Gastrocnemius medialis (tissue), 4 donors: ENCODE data around the gene CPNE5.

Experiments used
- POLR2A ChIP-seq, 2 donors: fragments of 450-650 bp; IDR thresholded peaks; one replicate each; pipeline ENCODE4 v1.6.1; 2017; ENCODE audit warnings: antibody characterized with exemption in 2 of 2, mild to moderate bottlenecking in 2 of 2, moderate library complexity in 2 of 2
- TF ChIP-seq, protein P1 (sequence below), 5 experiments: fragments of 450-650 bp in 3 of 5; fragments of 200-600 bp in 2 of 5; sonication (generic) in 2 of 5; IDR thresholded peaks in 4 of 5; conservative IDR thresholded peaks in 1 of 5; 1 replicate in 4 of 5; 2 replicates in 1 of 5; pipeline ENCODE4 v1.5.1; 2016 to 2019; ENCODE audit warnings: antibody characterized with exemption in 5 of 5, mild to moderate bottlenecking in 3 of 5, moderate library complexity in 3 of 5

DNA sequence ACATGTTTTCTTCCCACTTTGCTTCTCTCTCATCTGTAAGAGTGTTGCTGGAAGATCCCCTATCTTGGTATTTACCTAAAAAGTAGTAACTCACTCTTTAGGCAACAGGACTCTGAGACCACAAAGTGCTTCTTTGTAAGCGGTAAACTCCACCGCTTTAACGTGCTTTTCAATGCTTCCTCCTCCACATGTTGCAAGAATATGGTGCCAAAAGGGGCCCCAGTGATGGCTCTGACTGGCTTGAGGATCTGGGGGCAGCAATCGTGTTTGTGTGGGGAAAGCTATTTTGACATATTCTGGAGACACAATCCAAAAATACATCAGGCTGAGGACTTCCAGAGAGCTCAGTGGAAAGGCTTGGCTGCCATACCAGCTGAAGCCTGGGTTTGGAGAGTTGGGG, 12.4 kb upstream of the CPNE5 start:
- TF ChIP-seq, protein P1, sequence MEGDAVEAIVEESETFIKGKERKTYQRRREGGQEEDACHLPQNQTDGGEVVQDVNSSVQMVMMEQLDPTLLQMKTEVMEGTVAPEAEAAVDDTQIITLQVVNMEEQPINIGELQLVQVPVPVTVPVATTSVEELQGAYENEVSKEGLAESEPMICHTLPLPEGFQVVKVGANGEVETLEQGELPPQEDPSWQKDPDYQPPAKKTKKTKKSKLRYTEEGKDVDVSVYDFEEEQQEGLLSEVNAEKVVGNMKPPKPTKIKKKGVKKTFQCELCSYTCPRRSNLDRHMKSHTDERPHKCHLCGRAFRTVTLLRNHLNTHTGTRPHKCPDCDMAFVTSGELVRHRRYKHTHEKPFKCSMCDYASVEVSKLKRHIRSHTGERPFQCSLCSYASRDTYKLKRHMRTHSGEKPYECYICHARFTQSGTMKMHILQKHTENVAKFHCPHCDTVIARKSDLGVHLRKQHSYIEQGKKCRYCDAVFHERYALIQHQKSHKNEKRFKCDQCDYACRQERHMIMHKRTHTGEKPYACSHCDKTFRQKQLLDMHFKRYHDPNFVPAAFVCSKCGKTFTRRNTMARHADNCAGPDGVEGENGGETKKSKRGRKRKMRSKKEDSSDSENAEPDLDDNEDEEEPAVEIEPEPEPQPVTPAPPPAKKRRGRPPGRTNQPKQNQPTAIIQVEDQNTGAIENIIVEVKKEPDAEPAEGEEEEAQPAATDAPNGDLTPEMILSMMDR (IDR thresholded peaks at IDR 0.05 in 4 of 5, conservative IDR thresholded peaks at IDR 0.05 in 1 of 5), result no peak
- no peak for TF ChIP-seq POLR2A (IDR thresholded peaks at IDR 0.05)
